GM23248 (cell line): ENCODE data around the gene ASB1.

ENCODE experiments used
- EZH2 ChIP-seq: fragments of 200-600 bp; sonication (generic); IDR thresholded peaks from 2 replicates; pipeline ENCODE4 v1.6.1; 2018; ENCODE audit warnings: antibody characterized with exemption, mild to moderate bottlenecking; ENCODE audit not compliant: insufficient read depth, poor library complexity, severe bottlenecking
- EZH2phosphoT487 ChIP-seq: fragments of 200-600 bp; sonication (generic); IDR thresholded peaks from 2 replicates; pipeline ENCODE4 v1.6.1; 2018; ENCODE audit warnings: antibody characterized with exemption, moderate library complexity, mild to moderate bottlenecking, low read depth; ENCODE audit not compliant: insufficient read depth

GRCh38 chr2:238434846-238435751, 8.4 kb downstream of the ASB1 start:
- TF ChIP-seq EZH2 (no peak), EZH2phosphoT487 (no peak)
